GM21423 (cell line): ENCODE data around the gene PABPN1.

Experiments used
- ATAC-seq: cut with Tn5 transposase; IDR thresholded peaks from one replicate; pipeline ENCODE4 v1.9.1; 2021; ENCODE audit warnings: mild to moderate bottlenecking, moderate library complexity; ENCODE audit not compliant: unreplicated experiment

PABPN1 gene

GRCh38 chr14:23356662-23357061 lies 35.4 kb downstream of the PABPN1 start:
- no peak for ATAC-seq

GRCh38 chr14:23357261-23357660 lies 36.0 kb downstream of the PABPN1 start:
- ATAC-seq: no peak

GRCh38 chr14:23358042-23358441 lies 36.8 kb downstream of the PABPN1 start:
- no peak for ATAC-seq

- ATAC-seq: no peak
These were observed 37.4 kb downstream of the PABPN1 start for GRCh38 chr14:23358553-23359166.

GRCh38 chr14:23359167-23359626 lies 37.9 kb downstream of the PABPN1 start:
- ATAC-seq: no peak

DNA sequence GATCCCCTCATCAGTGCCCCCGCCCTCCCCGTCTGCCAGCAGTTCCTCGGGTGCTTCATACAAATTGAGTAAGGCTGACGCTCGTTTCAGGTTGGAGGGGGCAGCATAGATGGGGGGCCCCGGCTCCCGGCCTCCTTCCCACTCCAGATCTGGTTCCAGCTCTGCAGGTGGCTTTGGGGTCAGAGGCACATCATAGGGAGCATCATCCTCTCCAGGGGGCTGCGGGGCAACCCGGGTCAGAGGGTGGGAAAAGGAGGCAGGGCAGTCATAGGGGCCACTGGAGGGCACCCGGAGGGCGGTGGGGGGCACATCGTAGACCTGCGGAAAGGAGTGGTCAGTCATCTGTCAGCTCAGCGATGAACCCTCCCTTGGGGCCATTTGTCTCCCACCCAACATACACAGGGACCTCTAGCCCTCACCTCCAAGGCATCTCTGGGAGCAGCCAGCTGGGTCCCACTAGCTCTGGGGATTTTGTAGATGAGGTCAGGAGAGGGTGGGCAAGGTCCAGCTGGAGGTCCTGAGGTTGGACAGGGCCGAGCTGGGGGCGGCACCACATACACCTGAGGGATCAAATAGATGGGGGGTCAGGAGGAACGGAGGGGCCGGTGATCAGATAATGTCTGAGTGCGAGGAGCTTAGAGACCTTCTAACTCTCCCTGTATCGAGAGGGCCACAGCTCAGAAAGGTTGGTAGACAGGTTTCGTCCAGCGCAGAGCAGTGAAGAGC lies 38.6 kb downstream of the PABPN1 start:
- ATAC-seq: no peak

GRCh38 chr14:23360496-23360895 lies 39.2 kb downstream of the PABPN1 start:
- no peak for ATAC-seq

GRCh38 chr14:23361320-23361719 lies 40.1 kb downstream of the PABPN1 start:
- ATAC-seq: no peak

DNA sequence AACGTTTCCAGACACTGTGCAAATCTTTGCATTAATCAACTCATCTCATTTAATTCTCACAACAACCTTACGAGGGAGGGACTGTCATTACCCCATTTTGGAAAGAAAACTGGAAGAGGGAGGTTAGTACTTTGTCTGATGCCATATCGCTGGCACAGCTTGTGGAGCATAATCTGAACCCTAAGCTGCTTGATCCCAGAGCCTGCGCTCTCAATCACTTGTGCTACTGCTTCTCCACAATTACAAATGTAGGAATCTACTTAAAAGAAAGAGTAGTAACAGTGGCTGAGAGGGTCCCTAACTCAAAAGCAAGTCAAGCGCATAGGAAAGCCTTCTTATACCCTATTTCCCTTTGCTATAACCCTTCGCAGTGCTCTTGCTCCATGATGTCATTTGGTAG lies 40.5 kb downstream of the PABPN1 start:
- no peak for ATAC-seq

- no peak for ATAC-seq
These were observed 40.9 kb downstream of the PABPN1 start for GRCh38 chr14:23362200-23362599.

GRCh38 chr14:23364164-23365035 lies 43.1 kb downstream of the PABPN1 start:
- ATAC-seq: no peak

GRCh38 chr14:23365036-23365731 lies 43.9 kb downstream of the PABPN1 start, which contains the start of gene EFS:
Gene EFS (minus strand): TSS chr14:23365172. CDS start chr14:23365025, 147 bp downstream.
- ATAC-seq: no peak

- ATAC-seq: no peak
These were observed 44.6 kb downstream of the PABPN1 start for GRCh38 chr14:23365732-23366425.

DNA sequence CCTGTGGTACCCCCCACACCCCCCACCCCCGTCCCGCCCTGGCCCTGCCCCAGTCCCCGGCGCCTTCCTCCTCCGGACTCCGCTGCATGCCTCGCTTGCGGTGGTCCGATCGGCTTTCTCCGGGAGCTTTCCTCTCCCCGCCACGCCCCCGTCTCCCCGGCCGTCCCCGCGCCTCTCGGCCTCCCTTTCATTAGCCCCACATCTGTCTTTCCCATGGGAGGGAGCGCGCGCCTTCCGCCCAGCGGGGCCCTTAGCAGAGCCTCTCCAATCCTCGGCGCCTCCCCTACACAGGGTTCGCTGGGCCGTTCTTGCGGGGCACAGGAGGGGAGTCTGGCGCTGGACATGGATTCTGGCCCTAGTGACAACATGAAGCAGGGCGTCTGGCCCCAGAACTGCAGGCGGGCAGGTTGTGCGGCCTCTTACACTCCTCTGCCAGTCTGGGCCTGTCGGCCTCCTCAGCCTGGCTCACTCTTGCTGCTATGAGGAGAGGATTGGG lies 45.2 kb downstream of the PABPN1 start:
- no peak for ATAC-seq

- no peak for ATAC-seq
These were observed 49.0 kb downstream of the PABPN1 start for GRCh38 chr14:23370221-23370620.

DNA sequence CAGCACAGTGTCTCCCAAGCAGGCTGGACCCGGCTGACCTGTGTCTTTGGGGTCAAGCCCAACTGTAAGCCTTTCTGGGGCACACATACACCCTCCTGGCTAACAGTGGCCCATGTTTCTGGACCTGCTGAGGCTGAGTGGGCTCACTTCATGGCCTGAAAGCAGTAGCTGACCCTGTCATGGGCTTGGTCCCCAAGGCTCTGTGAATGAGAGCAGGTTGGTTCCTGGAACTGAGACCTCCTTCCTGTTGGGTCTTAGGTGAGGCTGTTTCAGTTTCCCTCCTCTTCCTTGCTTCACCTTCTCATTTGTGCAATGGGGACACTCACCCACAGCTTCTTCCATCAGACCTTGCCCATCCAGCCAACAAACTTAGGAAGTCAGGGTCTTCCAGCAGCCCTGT lies 50.6 kb downstream of the PABPN1 start:
- ATAC-seq: no peak

DNA sequence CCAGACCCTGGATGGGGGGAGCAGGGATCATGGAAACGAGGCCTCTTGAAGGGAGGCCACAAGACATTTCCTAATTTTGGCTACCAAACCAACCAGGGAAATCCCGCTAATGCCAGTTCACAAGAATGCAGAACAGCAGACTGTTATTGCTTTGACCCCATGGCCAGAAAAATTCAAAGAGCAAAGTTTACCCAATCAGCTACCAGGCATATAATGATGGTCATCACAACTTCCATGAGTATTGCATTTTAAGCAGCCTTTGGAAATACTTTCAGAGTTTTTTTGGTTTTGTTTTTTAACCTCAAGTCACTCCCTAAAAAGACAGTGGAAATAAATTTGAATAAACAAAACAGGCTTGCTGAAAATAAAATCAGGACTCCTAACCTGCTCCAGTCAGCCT lies 51.3 kb downstream of the PABPN1 start, which contains the start of gene IL25:
IL25 (plus strand) TSS at position 301 of the 400 bp plus-strand sequence.
- ATAC-seq: no peak

DNA sequence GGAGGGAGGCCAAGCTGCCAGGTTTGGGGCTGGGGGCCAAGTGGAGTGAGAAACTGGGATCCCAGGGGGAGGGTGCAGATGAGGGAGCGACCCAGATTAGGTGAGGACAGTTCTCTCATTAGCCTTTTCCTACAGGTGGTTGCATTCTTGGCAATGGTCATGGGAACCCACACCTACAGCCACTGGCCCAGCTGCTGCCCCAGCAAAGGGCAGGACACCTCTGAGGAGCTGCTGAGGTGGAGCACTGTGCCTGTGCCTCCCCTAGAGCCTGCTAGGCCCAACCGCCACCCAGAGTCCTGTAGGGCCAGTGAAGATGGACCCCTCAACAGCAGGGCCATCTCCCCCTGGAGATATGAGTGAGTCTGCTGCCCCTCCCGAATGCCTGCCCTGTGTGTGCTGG lies 51.8 kb downstream of the PABPN1 start:
- ATAC-seq: no peak
